Astrocyte of the spinal cord (primary cell): Measurements from ENCODE around the gene LRRK1.

Experiments
- DNase-seq: peaks from one replicate; pipeline ENCODE4 v3.0.0; 2011; ENCODE audit warnings: low read depth, low spot score
- H3K4me3 ChIP-seq: 2 replicates; pipeline ENCODE4 v1.5.1; 2011; ENCODE audit warnings: low read depth, mild to moderate bottlenecking, low read length, moderate library complexity
- CTCF ChIP-seq: IDR thresholded peaks from 2 replicates; pipeline ENCODE4 v1.5.1; 2012; ENCODE audit warnings: low read depth, mild to moderate bottlenecking, low read length, inconsistent platforms
- in situ Hi-C: cut with HindIII; loops from 2 replicates; pipeline ENCODE4 v1.10.0; 2017; ENCODE audit warnings: low sequenced_read_pairs

Gene LRRK1

GRCh38 chr15:100940767-100941379 is 21.7 kb downstream of the LRRK1 start:
- TF ChIP-seq CTCF: no peak
- no peak overlapping the region for H3K4me3 ChIP-seq
- in situ Hi-C loops: no loop called here
- DNase-seq: no peak

GRCh38 chr15:100941536-100941935 is 22.4 kb downstream of the LRRK1 start:
- TF ChIP-seq CTCF: no peak
- H3K4me3 ChIP-seq: no peak overlapping the region
- in situ Hi-C loops: no loop called here
- no peak for DNase-seq

- H3K4me3 ChIP-seq: no peak overlapping the region
- DNase-seq: no peak
- in situ Hi-C loops: no loop called here
- no peak for TF ChIP-seq CTCF
Observed at GRCh38 chr15:100942656-100943425, 23.7 kb downstream of the LRRK1 start.

- no peak for DNase-seq
- H3K4me3 ChIP-seq: no peak overlapping the region
- TF ChIP-seq CTCF: no peak
- in situ Hi-C loops: no loop called here
Observed at GRCh38 chr15:100944244-100944895, 25.2 kb downstream of the LRRK1 start.

GRCh38 chr15:100944986-100945385 is 25.8 kb downstream of the LRRK1 start:
- TF ChIP-seq CTCF: no peak
- H3K4me3 ChIP-seq: no peak overlapping the region
- in situ Hi-C loops: no loop called here
- no peak for DNase-seq

- in situ Hi-C loops: no loop called here
- no peak for TF ChIP-seq CTCF
- DNase-seq: peak; percentile 21
- no peak overlapping the region for H3K4me3 ChIP-seq
Observed at GRCh38 chr15:100947760-100948429, 28.7 kb downstream of the LRRK1 start.
